ENCODE results near the gene CNOT4. TPM values are rescaled to one million over a fixed set of nuclear protein-coding genes. Genes with fewer than 3 reads are reported as not detected.
"Not testable (repeated sequence)": the region's sequence is repeated elsewhere in the genome, so short reads cannot be mapped to it uniquely, and the experiment has no call there.

The CNOT4 gene
- total RNA-seq, 2 experiments from 2014 or later, result 22.1 to 23.3 TPM

DNA sequence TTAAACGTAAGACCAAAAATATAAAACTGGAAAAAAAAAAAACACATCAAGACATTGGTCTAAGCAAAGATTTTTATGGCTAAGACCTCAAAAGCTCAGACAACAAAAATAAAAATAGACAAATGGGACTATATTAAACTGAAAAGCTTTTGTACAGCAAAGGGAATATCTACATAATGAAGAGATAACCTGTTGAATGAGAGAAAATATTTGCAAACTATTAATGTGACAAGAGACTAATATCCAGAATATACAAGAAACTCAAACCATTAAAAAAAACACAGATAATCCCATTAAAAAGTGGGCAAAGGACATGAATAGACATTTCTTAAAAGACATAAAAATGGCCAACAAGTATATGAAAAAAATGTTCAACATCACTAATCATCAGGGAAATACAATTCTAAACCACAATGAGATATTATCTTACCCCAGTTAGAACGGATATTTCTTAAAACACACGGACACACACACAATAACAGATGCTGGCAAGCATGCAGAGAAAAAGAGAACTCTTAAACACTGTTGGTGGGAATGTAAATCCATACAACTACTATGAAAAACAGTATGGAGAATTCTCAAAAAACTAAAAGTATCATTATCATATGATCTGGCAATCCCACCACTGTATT, 28.8 kb downstream of the CNOT4 start:
- Mint-ChIP-seq H3K36me3 (ENCODE audit: low read depth) (peaks cover 15% of the 10 kb centered on the region), H3K4me1 (ENCODE audit: low read depth) (peaks cover 7% of the 10 kb centered on the region), H3K4me3 (no peak overlapping the region), H3K9me3 (ENCODE audit: insufficient read depth) (no peaks in the 10 kb centered on the region), H3K27ac (no peak overlapping the region), H3K27me3 (ENCODE audit: low read depth) (no peaks in the 10 kb centered on the region)
- ChIA-PET CTCF (no interaction called here), POLR2A (no interaction called here)
- DNase-seq (no peak), ATAC-seq (no peak)

DNA sequence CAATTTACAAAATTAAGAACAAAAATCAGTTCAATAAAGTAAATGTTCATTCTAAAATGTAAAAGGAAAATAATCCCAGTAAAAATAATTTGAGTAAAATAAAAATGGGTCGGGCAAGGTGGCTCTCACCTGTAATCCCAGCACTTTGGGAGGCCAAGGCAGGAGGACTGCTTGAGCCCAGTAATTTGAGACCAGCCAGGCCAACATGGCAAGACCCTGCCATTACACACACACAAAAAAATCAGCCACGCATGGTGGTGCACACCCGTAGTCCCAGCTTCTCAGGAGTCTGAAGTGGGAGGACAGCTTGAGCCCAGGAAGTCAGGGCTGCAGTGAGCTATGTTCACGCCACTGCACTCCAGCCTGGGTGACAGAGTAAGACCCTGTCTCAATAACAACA, 34.4 kb downstream of the CNOT4 start:
- ATAC-seq (no peak), DNase-seq (no peak)
- peaks cover 7% of the 10 kb centered on the region for H3K36me3 Mint-ChIP-seq (ENCODE audit: low read depth)
- ChIA-PET CTCF (interaction anchor here (1.2 kb wide), 2 partner anchors 47 to 201 kb away, joined by 4 to 5 read pairs; no protein-coding TSS in a partner anchor), POLR2A (no interaction called here)
- no peaks in the 10 kb centered on the region for H3K27me3 Mint-ChIP-seq (ENCODE audit: low read depth)
- no peaks in the 10 kb centered on the region for H3K9me3 Mint-ChIP-seq (ENCODE audit: insufficient read depth)
- no peak overlapping the region for H3K4me3 Mint-ChIP-seq
- H3K27ac Mint-ChIP-seq, result no peak overlapping the region
- H3K4me1 Mint-ChIP-seq (ENCODE audit: low read depth), result no peaks in the 10 kb centered on the region

DNA sequence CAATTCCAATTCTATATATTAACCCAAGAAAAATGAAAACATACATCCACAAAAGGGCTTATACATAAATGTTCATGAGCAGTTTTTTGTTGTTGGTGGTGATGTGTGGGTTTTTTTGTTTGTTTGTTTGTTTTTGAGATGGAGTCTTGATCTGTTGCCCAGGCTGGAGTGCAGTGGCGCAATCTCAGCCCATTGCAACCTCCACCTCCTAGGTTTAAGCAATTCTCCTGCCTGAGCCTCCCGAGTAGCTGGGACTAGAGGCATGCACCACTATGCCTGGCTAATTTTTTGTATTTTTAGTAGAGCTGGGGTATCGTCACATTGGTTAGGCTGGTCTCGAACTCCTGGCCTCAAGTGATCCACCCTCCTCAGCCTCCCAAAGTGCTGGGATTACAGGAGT, 40.2 kb downstream of the CNOT4 start:
- H3K27me3 Mint-ChIP-seq (ENCODE audit: low read depth); DNase-seq; H3K9me3 Mint-ChIP-seq (ENCODE audit: insufficient read depth); H3K36me3 Mint-ChIP-seq (ENCODE audit: low read depth); H3K4me1 Mint-ChIP-seq (ENCODE audit: low read depth); CTCF ChIA-PET; POLR2A ChIA-PET; H3K4me3 Mint-ChIP-seq; H3K27ac Mint-ChIP-seq; ATAC-seq: not testable (repeated sequence)

DNA sequence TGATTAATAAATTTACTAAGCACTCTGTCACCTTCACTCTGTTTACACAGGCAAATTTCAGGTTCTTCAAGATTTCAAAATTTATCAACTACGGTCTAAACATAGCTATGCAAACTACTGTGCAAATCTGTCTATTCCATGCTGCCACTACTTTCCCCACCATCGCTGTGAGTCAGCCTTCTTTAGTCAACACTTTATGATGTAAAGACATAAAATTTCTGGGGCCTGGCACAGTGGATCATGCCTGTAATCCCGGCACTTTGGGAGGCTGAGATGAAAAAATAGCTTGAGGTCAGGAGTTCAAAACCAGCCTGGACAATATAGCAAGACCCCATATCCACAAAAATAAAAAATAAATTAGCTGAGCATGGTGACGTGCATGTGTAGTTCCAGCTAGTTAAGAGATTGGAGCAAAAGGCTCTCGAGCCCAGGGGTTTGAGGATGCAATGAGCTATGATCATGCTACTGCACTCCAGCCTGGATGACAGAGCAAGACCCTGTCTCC, 42.6 kb downstream of the CNOT4 start:
- CTCF ChIA-PET, result no interaction called here
- peaks cover 10% of the 10 kb centered on the region for H3K4me1 Mint-ChIP-seq (ENCODE audit: low read depth)
- POLR2A ChIA-PET, result no interaction called here
- no peaks in the 10 kb centered on the region for H3K27me3 Mint-ChIP-seq (ENCODE audit: low read depth)
- no peak overlapping the region for H3K27ac Mint-ChIP-seq
- ATAC-seq (no peak), DNase-seq (no peak)
- peaks cover 4% of the 10 kb centered on the region for H3K36me3 Mint-ChIP-seq (ENCODE audit: low read depth)
- H3K9me3 Mint-ChIP-seq (ENCODE audit: insufficient read depth), result peaks cover 4% of the 10 kb centered on the region
- H3K4me3 Mint-ChIP-seq, result no peak overlapping the region

DNA sequence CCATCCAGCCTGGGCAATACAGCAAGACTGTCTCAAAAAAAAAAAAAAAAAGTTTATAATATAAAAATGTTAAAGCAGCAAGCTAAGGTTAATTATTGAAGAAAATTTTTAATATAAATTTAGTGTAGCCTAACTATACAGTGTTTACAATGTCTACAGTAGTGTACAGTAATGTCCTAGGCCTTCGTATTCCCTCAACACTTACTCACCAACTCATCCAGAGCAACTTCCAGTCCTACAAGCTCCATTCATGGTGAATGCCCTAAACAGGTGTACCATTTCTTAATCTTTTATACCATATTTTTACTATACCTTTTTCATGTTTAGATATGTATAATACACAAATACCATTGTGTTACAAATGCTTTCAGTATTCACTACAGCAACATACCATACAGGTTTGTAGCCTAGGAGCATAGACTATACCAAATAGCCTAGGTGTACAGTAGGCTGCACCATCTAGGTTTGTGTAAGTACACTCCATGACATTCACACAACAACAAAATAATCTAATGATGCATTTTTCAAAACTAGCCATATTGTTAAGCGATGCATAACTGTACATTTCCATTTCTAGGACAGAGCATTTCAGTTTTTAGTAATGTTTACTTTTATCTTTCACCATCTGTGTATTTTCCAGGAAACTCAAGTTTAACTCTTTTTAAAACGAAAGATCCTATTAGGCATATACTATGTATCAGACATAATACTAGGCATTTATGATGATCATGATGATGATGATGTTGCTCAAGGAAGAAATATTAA, 43.3 kb downstream of the CNOT4 start:
- no peak overlapping the region for H3K4me3 Mint-ChIP-seq
- no peaks in the 10 kb centered on the region for H3K27me3 Mint-ChIP-seq (ENCODE audit: low read depth)
- DNase-seq, result no peak
- CTCF ChIA-PET, result no interaction called here
- H3K4me1 Mint-ChIP-seq (ENCODE audit: low read depth), result peaks cover 10% of the 10 kb centered on the region
- H3K9me3 Mint-ChIP-seq (ENCODE audit: insufficient read depth), result peaks cover 4% of the 10 kb centered on the region
- H3K27ac Mint-ChIP-seq, result no peak overlapping the region
- POLR2A ChIA-PET, result no interaction called here
- peaks cover 4% of the 10 kb centered on the region for H3K36me3 Mint-ChIP-seq (ENCODE audit: low read depth)
- ATAC-seq, result no peak

DNA sequence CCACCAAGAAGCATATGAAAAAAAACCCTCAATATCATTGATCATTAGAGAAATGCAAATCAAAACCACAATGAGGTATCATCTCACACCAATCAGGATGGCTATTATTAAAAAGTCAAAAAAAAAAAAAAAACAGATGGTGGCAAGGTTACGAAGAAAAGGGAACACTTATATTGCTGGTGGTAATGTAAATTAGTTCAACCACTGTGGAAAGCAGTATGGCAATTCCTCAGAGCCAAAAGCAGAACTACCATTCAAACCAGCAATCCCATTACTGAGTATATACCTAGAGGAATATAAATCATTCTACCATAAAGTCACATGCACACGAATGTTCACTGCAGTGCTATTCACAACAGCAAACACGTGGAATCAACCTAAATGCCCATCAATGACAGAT, 46.0 kb downstream of the CNOT4 start:
- DNase-seq (no peak), ATAC-seq (no peak)
- Mint-ChIP-seq H3K9me3 (ENCODE audit: insufficient read depth) (peaks cover 4% of the 10 kb centered on the region), H3K4me3 (no peak overlapping the region), H3K27me3 (ENCODE audit: low read depth) (no peaks in the 10 kb centered on the region), H3K27ac (no peak overlapping the region), H3K4me1 (ENCODE audit: low read depth) (peaks cover 12% of the 10 kb centered on the region), H3K36me3 (ENCODE audit: low read depth) (peaks cover 4% of the 10 kb centered on the region)
- ChIA-PET CTCF (no interaction called here), POLR2A (no interaction called here)

DNA sequence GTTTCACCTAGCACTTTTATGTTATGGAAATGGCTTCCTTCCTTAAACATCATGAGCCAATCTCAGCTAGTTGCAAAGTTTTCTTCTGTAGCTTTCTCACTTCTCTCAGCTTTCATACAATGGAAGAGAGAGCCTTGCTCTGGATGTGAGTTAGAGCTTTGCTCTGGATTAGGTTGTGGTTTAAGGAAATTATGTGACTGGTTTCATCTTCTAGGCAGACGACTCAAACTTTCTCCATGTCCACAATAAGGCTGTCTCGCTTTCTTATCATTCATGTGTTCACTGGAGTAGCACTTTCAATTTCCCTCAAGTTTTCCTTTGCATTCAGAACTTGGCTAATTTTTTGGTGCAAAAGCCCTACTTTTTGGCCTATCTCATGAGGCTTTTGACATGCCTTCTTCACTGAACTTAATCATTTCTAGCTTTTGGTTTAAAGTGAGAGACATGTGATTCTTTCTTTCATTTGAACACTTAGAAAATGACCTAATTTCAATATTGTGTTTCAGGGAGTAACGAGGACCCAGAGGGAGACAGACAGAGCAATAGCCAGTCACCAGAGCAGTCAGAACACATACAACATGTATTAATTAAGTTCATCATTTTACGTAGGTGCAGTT, 49.8 kb downstream of the CNOT4 start:
- no peaks in the 10 kb centered on the region for H3K27me3 Mint-ChIP-seq (ENCODE audit: low read depth)
- H3K4me1 Mint-ChIP-seq (ENCODE audit: low read depth), result peaks cover 5% of the 10 kb centered on the region
- peaks cover 4% of the 10 kb centered on the region for H3K9me3 Mint-ChIP-seq (ENCODE audit: insufficient read depth)
- ChIA-PET CTCF (no interaction called here), POLR2A (interaction anchor here (0.6 kb wide), 1 partner anchor 213 kb away, joined by 3 read pairs; no protein-coding TSS in a partner anchor)
- no peak overlapping the region for H3K27ac Mint-ChIP-seq
- no peak for DNase-seq
- H3K36me3 Mint-ChIP-seq (ENCODE audit: low read depth), result no peaks in the 10 kb centered on the region
- H3K4me3 Mint-ChIP-seq, result no peak overlapping the region
- no peak for ATAC-seq

DNA sequence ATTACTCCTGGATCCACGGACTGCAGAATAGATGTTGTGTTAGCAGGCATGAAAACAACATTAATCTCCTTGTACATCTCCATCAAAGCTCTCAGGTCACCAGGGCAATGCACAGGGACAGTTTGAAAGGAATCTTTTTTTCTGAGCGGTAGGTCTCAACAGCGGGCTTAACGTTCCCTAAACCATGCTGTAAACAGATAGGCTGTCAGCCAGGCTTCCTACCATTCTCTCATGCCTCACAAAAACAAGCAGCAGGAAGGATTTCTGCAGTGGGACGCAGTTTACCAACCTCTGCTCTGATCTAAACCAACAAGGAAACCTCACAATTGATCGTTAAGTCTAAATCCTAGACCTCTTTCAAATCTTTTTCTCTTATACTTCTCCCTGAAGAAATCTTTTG, 50.8 kb downstream of the CNOT4 start:
- H3K36me3 Mint-ChIP-seq (ENCODE audit: low read depth), result no peaks in the 10 kb centered on the region
- CTCF ChIA-PET, result no interaction called here

DNA sequence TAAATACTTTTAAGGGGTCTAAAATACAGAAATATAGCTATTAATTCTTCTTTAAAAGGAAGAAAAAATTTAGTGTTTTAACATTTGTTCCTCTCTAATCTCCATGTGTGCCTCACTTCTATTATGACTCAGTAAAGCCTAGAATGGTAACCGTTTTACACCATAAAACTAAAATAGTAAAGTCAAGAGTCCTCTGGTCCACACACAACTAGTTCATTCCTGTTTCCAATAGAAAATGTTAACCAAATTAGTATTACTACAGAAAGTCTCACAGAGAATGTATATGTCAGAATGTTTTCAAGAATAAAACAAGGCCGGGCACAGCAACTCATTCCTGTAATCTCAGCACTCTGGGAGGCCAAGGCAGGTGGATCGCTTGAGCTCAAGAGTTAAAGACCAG, 55.8 kb downstream of the CNOT4 start:
- H3K4me1 Mint-ChIP-seq (ENCODE audit: low read depth), result peaks cover 6% of the 10 kb centered on the region
- no peak overlapping the region for H3K4me3 Mint-ChIP-seq
- no peak for ATAC-seq
- H3K27ac Mint-ChIP-seq, result no peak overlapping the region
- POLR2A ChIA-PET, result no interaction called here
- no peaks in the 10 kb centered on the region for H3K27me3 Mint-ChIP-seq (ENCODE audit: low read depth)
- no peaks in the 10 kb centered on the region for H3K9me3 Mint-ChIP-seq (ENCODE audit: insufficient read depth)
- H3K36me3 Mint-ChIP-seq (ENCODE audit: low read depth), result no peaks in the 10 kb centered on the region
- CTCF ChIA-PET, result interaction anchor here (0.7 kb wide), 1 partner anchor 11 kb away, joined by 3 read pairs; no protein-coding TSS in a partner anchor
- no peak for DNase-seq

More for the DNA sequence above, 50.8 kb downstream of the CNOT4 start:
- no peak for DNase-seq
- H3K4me3 Mint-ChIP-seq, result no peak overlapping the region
- H3K4me1 Mint-ChIP-seq (ENCODE audit: low read depth), result peaks cover 5% of the 10 kb centered on the region
- H3K27ac Mint-ChIP-seq, result no peak overlapping the region
- POLR2A ChIA-PET, result no interaction called here
- ATAC-seq, result no peak
- no peaks in the 10 kb centered on the region for H3K27me3 Mint-ChIP-seq (ENCODE audit: low read depth)
- peaks cover 4% of the 10 kb centered on the region for H3K9me3 Mint-ChIP-seq (ENCODE audit: insufficient read depth)

DNA sequence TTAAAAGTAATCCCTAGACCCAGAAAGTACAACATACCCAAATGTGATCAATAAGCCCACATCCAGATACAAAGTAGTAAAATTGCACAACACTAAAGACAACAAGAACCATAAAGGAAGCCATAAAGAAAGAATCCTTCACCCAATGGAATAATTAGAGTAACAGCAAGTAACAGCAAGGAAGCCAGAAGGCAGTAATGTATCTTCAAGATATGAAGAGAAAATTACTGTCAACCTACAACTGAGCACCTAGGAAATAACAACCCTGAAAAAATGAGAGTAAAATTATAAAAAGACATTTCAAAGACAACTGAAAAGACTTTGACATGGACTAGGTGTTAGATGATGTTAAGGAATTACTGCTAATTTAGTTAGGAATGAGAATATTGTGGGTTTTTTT, 60.5 kb downstream of the CNOT4 start:
- DNase-seq (no peak), ATAC-seq (no peak)
- peaks cover 19% of the 10 kb centered on the region for H3K4me1 Mint-ChIP-seq (ENCODE audit: low read depth)
- no peaks in the 10 kb centered on the region for H3K9me3 Mint-ChIP-seq (ENCODE audit: insufficient read depth)
- H3K27ac Mint-ChIP-seq, result no peak overlapping the region
- H3K4me3 Mint-ChIP-seq, result no peak overlapping the region
- CTCF ChIA-PET, result no interaction called here
- POLR2A ChIA-PET, result no interaction called here
- H3K27me3 Mint-ChIP-seq (ENCODE audit: low read depth), result no peaks in the 10 kb centered on the region
- peaks cover 2% of the 10 kb centered on the region for H3K36me3 Mint-ChIP-seq (ENCODE audit: low read depth)

DNA sequence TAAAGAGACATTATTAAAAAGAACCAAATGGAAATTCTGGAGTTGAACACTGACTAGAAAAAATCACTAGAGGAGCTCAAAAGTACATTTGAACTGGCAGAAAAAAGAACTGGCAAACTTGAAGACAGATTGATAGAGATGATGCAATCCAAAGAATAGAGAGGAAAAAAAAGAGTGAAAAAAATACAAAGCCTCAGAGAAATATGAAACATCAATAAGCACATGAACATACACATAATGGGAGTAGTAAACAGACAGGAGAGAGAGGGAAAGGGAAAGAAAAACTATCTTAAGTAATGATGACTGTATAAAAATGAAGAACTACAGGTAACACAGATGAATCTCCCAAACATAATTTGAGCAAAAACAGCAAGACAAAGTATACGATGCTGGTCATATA, 61.1 kb downstream of the CNOT4 start:
- Mint-ChIP-seq H3K9me3 (ENCODE audit: insufficient read depth) (no peaks in the 10 kb centered on the region), H3K4me1 (ENCODE audit: low read depth) (peaks cover 19% of the 10 kb centered on the region), H3K27ac (no peak overlapping the region), H3K27me3 (ENCODE audit: low read depth) (no peaks in the 10 kb centered on the region), H3K36me3 (ENCODE audit: low read depth) (peaks cover 3% of the 10 kb centered on the region), H3K4me3 (no peak overlapping the region)
- CTCF ChIA-PET, result no interaction called here
- ATAC-seq, result no peak
- POLR2A ChIA-PET, result no interaction called here
- DNase-seq, result no peak

DNA sequence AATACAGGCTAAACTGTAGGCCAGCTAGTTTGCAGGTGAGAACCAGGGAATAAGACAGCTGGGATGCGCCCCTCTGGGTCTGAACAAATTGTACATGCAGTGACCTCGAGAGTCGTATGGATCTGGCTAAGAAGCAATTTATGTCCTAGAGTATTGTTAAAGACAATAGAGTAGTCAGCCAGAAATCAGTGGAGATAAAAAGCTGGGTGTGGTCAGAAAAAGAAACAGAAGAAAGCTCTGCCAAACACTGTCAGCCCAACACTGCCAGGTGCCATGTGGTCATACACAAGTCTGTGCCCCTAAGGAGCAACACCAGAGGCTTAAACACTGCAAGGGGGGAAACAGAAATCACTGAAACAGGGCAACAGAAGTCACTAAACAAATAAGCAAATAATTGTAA, 62.2 kb downstream of the CNOT4 start:
- ATAC-seq (no peak), DNase-seq (no peak)
- H3K4me3 Mint-ChIP-seq, result no peak overlapping the region
- H3K36me3 Mint-ChIP-seq (ENCODE audit: low read depth), result peaks cover 9% of the 10 kb centered on the region
- ChIA-PET CTCF (no interaction called here), POLR2A (no interaction called here)
- peaks cover 19% of the 10 kb centered on the region for H3K4me1 Mint-ChIP-seq (ENCODE audit: low read depth)
- no peaks in the 10 kb centered on the region for H3K27me3 Mint-ChIP-seq (ENCODE audit: low read depth)
- no peaks in the 10 kb centered on the region for H3K9me3 Mint-ChIP-seq (ENCODE audit: insufficient read depth)
- no peak overlapping the region for H3K27ac Mint-ChIP-seq
